ENCODE measurements around the gene CDC42. TPM values are rescaled to one million over a fixed set of nuclear protein-coding genes. Genes with fewer than 3 reads are reported as not detected.
A peak's percentile ranks its signal among the peaks of the same experiment; 100 is the strongest.

CDC42 gene
- total and polyA plus RNA-seq, 2 experiments from 2014 or later, result 119 to 184 TPM

GRCh38 chr1:22100168-22100567 lies 47.7 kb downstream of the CDC42 start (continued):
- TF ChIP-seq ZNF462 (CRISPR knock-in tag; IDR thresholded peaks at IDR 0.05) (no peak), ZNF331 (CRISPR knock-in tag; IDR thresholded peaks at IDR 0.05; ENCODE audit: low read depth) (no peak), JUNB (IDR thresholded peaks at IDR 0.05; ENCODE audit: unreplicated experiment) (no peak), REST (IDR thresholded peaks at IDR 0.05; ENCODE audit: unreplicated experiment) (no peak), POLR2AphosphoS5 (IDR thresholded peaks at IDR 0.05; ENCODE audit: low read depth) (no peak), ZNF114 (CRISPR knock-in tag; IDR thresholded peaks at IDR 0.05) (no peak)

- H4K20me1 ChIP-seq (replicated peaks; ENCODE audit: insufficient read depth), result peaks cover 5% of the 10 kb centered on the region; the same call in 1 of the 2 replicates
- Mint-ChIP-seq H3K36me3 (ENCODE audit: low read depth) (peaks cover 6% of the 10 kb centered on the region; the same call in 2 of the 3 replicates), H3K27ac (no peak overlapping the region), H3K27me3 (ENCODE audit: insufficient read depth, low read depth, poor library complexity) (no peaks in the 10 kb centered on the region), H3K4me1 (peaks cover 5% of the 10 kb centered on the region), H3K4me3 (no peak overlapping the region), H3K9me3 (no peaks in the 10 kb centered on the region)
- peaks cover 5% of the 10 kb centered on the region; the same call in 1 of the 2 replicates for H3K36me3 ChIP-seq (ENCODE audit: insufficient read depth)
- H3F3A ChIP-seq (replicated peaks; ENCODE audit: low read depth), result no peaks in the 10 kb centered on the region
- H3K4me3 ChIP-seq, result no peak overlapping the region
- H3K9me2 ChIP-seq (ENCODE audit: insufficient read depth), result no peaks in the 10 kb centered on the region
- DNase-seq (ENCODE audit: low spot score), result no peak
- 0 out of 2 replicates have a peak overlapping the region, but pooled peaks have one; percentile 2 for H3K27ac ChIP-seq (ENCODE audit: low read depth)
- no peak for ATAC-seq
- no peaks in the 10 kb centered on the region; the same call in 1 of the 2 replicates for H3K4me1 ChIP-seq (ENCODE audit: insufficient read depth)
- H3K4me2 ChIP-seq, result no peak overlapping the region
- no peak overlapping the region for H2AFZ ChIP-seq
- peaks cover 25% of the 10 kb centered on the region for H3K79me2 ChIP-seq (replicated peaks; ENCODE audit: insufficient read depth)
- H3K27me3 ChIP-seq (ENCODE audit: insufficient read depth), result no peaks in the 10 kb centered on the region
- TF ChIP-seq ETS1 (IDR thresholded peaks at IDR 0.05), result no peak
- TF ChIP-seq EZH2phosphoT487 (IDR thresholded peaks at IDR 0.05; ENCODE audit: unreplicated experiment), result no peak
- no peak for TF ChIP-seq NANOG (IDR thresholded peaks at IDR 0.05; ENCODE audit: borderline replicate concordance)
- no peak for TF ChIP-seq ZNF331 (CRISPR knock-in tag; IDR thresholded peaks at IDR 0.05; ENCODE audit: low read depth)
- no peak for TF ChIP-seq JUNB (IDR thresholded peaks at IDR 0.05; ENCODE audit: unreplicated experiment)
- TF ChIP-seq POLR2AphosphoS5 (IDR thresholded peaks at IDR 0.05; ENCODE audit: low read depth), result no peak
- TF ChIP-seq REST (IDR thresholded peaks at IDR 0.05; ENCODE audit: unreplicated experiment), result no peak
- TF ChIP-seq ZNF114 (CRISPR knock-in tag; IDR thresholded peaks at IDR 0.05), result no peak
Observed at GRCh38 chr1:22101199-22101598, 48.7 kb downstream of the CDC42 start.
